ENCODE data around the gene GATA5. TPM values are rescaled to one million over a fixed set of nuclear protein-coding genes. Genes with fewer than 3 reads are reported as not detected.

Gene GATA5
- polyA plus RNA-seq, 1 donor from 2014 or later = not detected

DNA sequence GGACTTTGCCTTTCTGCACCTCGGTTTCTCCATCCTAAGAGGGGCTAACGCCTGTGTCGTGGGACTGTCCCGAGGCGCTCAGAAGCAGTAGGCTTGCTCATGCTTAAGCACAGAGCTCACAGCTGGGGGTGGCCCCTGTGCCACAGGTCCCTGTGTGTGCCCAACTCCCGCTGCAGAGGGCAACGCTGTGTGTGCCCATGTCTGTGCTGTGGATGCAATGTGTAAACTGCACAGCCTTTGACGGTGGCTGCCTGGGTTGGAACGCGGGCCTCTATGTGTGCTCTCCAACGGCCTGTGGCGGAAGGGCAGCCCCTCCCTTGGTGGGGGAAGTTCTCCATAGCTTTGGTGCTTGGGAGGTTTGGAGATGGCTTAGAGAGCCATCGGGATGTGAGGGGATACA, 10.7 kb upstream of the GATA5 start:
- Histone ChIP-seq H2AFZ (ENCODE audit: low read depth, low read length) (no peak overlapping the region), H3K9me2 (ENCODE audit: insufficient read depth, low read length) (no peaks in the 10 kb centered on the region), H3K79me2 (replicated peaks; ENCODE audit: insufficient read depth, low read length) (no peaks in the 10 kb centered on the region), H3K4me3 (ENCODE audit: low read length) (no peak overlapping the region), H3K9me3 (ENCODE audit: low read length) (no peaks in the 10 kb centered on the region), H3K27me3 (ENCODE audit: insufficient read depth, low read depth, low read length) (peaks cover 30% of the 10 kb centered on the region), H3F3A (ENCODE audit: insufficient read depth, low read length, poor library complexity, severe bottlenecking) (no peaks in the 10 kb centered on the region), H4K20me1 (ENCODE audit: insufficient read depth) (no peaks in the 10 kb centered on the region), H3K4me2 (ENCODE audit: low read length) (no peak overlapping the region), H3K27ac (ENCODE audit: low read length) (no peak overlapping the region), H3K9ac (ENCODE audit: low read length) (no peak overlapping the region), H3K36me3 (ENCODE audit: insufficient read depth, low read length) (no peaks in the 10 kb centered on the region)
- TF ChIP-seq, protein P1, sequence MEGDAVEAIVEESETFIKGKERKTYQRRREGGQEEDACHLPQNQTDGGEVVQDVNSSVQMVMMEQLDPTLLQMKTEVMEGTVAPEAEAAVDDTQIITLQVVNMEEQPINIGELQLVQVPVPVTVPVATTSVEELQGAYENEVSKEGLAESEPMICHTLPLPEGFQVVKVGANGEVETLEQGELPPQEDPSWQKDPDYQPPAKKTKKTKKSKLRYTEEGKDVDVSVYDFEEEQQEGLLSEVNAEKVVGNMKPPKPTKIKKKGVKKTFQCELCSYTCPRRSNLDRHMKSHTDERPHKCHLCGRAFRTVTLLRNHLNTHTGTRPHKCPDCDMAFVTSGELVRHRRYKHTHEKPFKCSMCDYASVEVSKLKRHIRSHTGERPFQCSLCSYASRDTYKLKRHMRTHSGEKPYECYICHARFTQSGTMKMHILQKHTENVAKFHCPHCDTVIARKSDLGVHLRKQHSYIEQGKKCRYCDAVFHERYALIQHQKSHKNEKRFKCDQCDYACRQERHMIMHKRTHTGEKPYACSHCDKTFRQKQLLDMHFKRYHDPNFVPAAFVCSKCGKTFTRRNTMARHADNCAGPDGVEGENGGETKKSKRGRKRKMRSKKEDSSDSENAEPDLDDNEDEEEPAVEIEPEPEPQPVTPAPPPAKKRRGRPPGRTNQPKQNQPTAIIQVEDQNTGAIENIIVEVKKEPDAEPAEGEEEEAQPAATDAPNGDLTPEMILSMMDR (IDR thresholded peaks at IDR 0.05; ENCODE audit: poor library complexity, severe bottlenecking) = no peak
- TF ChIP-seq EZH2 (IDR thresholded peaks at IDR 0.05; ENCODE audit: borderline replicate concordance, insufficient read depth, low read length, poor library complexity, severe bottlenecking) (no peak), RAD21 (conservative IDR thresholded peaks at IDR 0.05) (no peak), SMC3 (conservative IDR thresholded peaks at IDR 0.05; ENCODE audit: poor library complexity) (no peak), TAF1 (IDR thresholded peaks at IDR 0.05; ENCODE audit: low read depth) (no peak), MXI1 (conservative IDR thresholded peaks at IDR 0.05; ENCODE audit: poor library complexity, severe bottlenecking) (no peak), EP300 (conservative IDR thresholded peaks at IDR 0.05; ENCODE audit: poor library complexity, severe bottlenecking) (no peak), POLR2AphosphoS5 (IDR thresholded peaks at IDR 0.05) (no peak)
- TF ChIP-seq, protein P2, sequence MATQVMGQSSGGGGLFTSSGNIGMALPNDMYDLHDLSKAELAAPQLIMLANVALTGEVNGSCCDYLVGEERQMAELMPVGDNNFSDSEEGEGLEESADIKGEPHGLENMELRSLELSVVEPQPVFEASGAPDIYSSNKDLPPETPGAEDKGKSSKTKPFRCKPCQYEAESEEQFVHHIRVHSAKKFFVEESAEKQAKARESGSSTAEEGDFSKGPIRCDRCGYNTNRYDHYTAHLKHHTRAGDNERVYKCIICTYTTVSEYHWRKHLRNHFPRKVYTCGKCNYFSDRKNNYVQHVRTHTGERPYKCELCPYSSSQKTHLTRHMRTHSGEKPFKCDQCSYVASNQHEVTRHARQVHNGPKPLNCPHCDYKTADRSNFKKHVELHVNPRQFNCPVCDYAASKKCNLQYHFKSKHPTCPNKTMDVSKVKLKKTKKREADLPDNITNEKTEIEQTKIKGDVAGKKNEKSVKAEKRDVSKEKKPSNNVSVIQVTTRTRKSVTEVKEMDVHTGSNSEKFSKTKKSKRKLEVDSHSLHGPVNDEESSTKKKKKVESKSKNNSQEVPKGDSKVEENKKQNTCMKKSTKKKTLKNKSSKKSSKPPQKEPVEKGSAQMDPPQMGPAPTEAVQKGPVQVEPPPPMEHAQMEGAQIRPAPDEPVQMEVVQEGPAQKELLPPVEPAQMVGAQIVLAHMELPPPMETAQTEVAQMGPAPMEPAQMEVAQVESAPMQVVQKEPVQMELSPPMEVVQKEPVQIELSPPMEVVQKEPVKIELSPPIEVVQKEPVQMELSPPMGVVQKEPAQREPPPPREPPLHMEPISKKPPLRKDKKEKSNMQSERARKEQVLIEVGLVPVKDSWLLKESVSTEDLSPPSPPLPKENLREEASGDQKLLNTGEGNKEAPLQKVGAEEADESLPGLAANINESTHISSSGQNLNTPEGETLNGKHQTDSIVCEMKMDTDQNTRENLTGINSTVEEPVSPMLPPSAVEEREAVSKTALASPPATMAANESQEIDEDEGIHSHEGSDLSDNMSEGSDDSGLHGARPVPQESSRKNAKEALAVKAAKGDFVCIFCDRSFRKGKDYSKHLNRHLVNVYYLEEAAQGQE (IDR thresholded peaks at IDR 0.05; ENCODE audit: borderline replicate concordance) = no peak

GRCh38 chr20:62485701-62486089, 9.9 kb upstream of the GATA5 start:
- H3K9me3 ChIP-seq (ENCODE audit: low read length) = no peaks in the 10 kb centered on the region
- no peaks in the 10 kb centered on the region for H3K79me2 ChIP-seq (replicated peaks; ENCODE audit: insufficient read depth, low read length)
- no peaks in the 10 kb centered on the region for H3K9me2 ChIP-seq (ENCODE audit: insufficient read depth, low read length)
- H4K20me1 ChIP-seq (ENCODE audit: insufficient read depth) = no peaks in the 10 kb centered on the region
- no peaks in the 10 kb centered on the region for H3K36me3 ChIP-seq (ENCODE audit: insufficient read depth, low read length)
- no peak overlapping the region for H3K9ac ChIP-seq (ENCODE audit: low read length)
- no peak overlapping the region for H2AFZ ChIP-seq (ENCODE audit: low read depth, low read length)
- TF ChIP-seq, protein P2 (IDR thresholded peaks at IDR 0.05; ENCODE audit: borderline replicate concordance) = no peak
- TF ChIP-seq SMC3 (conservative IDR thresholded peaks at IDR 0.05; ENCODE audit: poor library complexity) = no peak
- H3F3A ChIP-seq (ENCODE audit: insufficient read depth, low read length, poor library complexity, severe bottlenecking) = no peaks in the 10 kb centered on the region
- H3K4me3 ChIP-seq (ENCODE audit: low read length) = no peak overlapping the region
- no peak overlapping the region for H3K4me2 ChIP-seq (ENCODE audit: low read length)
- H3K27ac ChIP-seq (ENCODE audit: low read length) = no peak overlapping the region
- H3K27me3 ChIP-seq (ENCODE audit: insufficient read depth, low read depth, low read length) = peaks cover 37% of the 10 kb centered on the region
